LHCN-M2 (cell line): ENCODE results near the gene ORM1. TPM values are rescaled to one million over a fixed set of nuclear protein-coding genes. Genes with fewer than 3 reads are reported as not detected.
A peak's percentile ranks its signal among the peaks of the same experiment; 100 is the strongest.

Experiments
- DNase-seq: peaks from one replicate; pipeline ENCODE4 v3.0.0-alpha.2; 2012; ENCODE audit warnings: low read depth
- total RNA-seq: library from RNA; depleted of rRNA; stranded (reverse); fragments of >200 nt; gene quantifications from 2 replicates; pipeline ENCODE4 v1.2.3, GENCODE V29; 2014

Gene ORM1
- total RNA-seq, 1 experiment from 2014 or later, result not detected

- no peak for DNase-seq
Measured at GRCh38 chr9:114287001-114287762, 35.7 kb upstream of the ORM1 start.

GRCh38 chr9:114287763-114288192, 35.1 kb upstream of the ORM1 start:
- no peak for DNase-seq

- no peak for DNase-seq
Measured at GRCh38 chr9:114288193-114289091, 34.5 kb upstream of the ORM1 start.

- DNase-seq, result no peak
Measured at GRCh38 chr9:114289106-114289505, 33.8 kb upstream of the ORM1 start.

- no peak for DNase-seq
Measured at GRCh38 chr9:114289571-114290481, 33.1 kb upstream of the ORM1 start.

DNA sequence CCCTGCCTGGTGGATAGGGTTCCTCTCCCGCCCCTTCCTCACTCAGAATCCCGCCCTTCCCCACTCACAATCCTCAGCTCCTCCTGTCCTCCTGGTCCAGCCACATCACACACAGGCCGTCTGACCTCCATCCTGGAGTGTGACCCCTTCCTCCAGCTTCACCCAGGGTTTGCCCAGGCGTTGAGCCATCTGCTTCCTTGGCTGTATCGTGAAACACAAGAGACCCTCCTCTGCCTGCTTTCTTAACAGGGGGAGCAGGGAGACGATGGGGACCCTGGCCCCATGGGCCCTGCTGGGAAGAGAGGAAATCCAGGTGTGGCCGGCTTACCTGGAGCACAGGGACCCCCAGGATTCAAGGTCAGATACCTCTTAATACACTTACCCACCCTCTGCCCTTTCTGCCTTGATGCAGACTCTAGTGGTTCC, 32.3 kb upstream of the ORM1 start:
- no peak for DNase-seq

GRCh38 chr9:114291064-114291474, 31.8 kb upstream of the ORM1 start:
- DNase-seq, result peak; percentile 56

DNA sequence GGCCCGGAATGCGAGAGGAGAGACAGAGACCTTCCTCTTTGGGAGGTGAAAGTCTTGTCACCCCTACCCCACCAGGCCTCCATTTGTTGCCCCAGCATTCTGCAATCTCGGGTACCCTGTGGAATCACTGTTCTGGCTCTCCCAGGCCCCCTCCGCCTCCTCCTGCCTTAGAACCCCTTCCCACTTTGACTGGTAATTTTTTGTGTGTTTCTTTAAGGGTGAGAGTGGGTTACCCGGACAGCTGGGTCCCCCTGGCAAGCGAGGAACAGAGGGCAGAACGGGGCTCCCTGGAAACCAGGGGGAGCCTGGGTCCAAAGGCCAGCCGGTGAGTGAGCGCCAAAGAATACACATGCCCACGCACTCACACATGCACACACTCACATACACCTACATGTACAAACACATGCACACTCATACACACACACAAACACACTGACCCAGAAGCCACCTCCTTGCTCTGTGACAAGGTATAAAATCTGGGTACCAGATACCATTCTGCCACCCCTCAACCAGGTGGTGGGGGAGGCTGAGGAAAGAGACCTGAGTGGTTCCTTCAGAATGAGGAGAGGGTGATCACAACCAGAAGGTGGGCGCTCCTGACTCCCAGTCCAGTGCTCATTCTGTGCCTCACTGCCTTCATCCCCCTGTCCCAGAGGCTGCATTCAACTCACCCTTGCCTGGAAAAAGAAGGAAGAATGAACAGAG, 30.9 kb upstream of the ORM1 start:
- no peak for DNase-seq

DNA sequence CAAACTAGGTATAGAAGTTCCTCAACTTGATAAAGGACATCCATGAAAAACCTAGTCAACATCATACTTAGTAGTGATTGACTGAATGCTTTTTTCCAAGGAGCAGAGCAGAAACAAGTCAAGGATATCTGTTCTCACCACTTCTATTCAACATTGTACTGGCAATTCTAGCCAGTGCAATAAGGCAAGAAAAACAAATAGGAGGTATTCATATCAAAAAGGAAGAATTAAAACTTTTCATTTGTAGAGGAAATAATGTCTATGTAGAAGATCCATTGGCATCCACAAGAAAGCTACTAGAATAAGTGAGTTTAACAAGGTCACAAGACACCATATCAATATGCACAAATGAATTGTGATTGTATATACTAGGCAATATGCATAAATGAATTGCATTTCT, 28.2 kb upstream of the ORM1 start:
- DNase-seq, result no peak

DNA sequence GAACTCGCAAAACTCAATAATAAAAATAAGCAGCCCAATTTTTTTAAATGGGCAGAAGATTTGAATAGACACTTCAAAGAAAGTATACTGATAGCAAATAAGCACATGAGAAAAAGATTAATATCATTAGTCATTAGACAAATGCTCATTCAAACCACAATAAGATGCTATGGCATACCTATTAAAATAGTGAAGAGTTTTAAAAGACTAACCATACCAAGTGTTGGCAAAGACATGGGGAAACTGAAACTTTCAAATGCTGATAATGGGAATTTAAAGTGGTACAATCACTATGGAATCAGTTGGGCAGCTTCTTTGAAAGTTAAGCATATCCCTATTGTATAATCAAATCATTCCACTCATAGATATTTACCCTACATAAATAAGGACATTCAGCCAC, 26.6 kb upstream of the ORM1 start:
- DNase-seq, result no peak

DNA sequence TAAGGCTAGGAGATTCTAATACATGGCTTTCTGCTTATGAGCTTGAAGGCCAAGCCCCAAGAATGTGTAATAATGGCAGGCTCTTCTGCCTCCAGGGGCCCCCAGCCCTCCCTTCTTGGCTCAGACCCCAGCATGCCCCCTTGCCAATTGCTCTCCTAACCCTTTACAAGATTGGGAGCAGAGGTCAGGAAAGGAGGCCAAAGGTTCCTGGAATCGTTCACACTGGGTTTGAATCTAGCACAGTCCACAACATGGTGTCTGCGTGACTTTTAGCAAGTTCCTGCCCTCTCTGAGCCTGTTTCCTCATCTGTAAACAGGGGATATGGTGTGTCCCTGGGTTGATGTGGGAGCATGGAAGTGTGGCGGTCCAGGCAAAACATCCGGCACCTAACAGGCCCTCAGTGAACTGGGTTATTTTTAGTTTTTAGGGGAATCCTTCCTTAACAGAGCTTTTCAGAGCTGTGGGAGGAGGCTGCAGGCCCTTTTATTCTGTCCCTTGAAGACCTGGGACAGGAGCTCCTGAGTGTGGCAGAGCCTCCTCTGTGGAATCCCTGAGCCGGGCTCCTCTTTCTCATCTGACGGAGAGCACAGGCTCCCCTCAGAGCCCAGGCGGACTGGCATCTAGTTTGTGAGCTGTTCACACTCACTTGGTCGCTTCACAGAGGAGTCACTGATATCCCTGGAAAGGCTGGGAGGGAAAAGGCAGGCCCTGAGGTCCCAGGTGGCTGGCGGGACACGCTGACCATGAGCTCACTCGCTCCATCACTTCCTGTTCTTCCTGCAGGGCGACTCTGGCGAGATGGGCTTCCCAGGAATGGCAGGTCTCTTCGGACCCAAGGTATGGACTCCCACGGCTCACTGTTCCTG, 23.4 kb upstream of the ORM1 start:
- DNase-seq, result no peak

DNA sequence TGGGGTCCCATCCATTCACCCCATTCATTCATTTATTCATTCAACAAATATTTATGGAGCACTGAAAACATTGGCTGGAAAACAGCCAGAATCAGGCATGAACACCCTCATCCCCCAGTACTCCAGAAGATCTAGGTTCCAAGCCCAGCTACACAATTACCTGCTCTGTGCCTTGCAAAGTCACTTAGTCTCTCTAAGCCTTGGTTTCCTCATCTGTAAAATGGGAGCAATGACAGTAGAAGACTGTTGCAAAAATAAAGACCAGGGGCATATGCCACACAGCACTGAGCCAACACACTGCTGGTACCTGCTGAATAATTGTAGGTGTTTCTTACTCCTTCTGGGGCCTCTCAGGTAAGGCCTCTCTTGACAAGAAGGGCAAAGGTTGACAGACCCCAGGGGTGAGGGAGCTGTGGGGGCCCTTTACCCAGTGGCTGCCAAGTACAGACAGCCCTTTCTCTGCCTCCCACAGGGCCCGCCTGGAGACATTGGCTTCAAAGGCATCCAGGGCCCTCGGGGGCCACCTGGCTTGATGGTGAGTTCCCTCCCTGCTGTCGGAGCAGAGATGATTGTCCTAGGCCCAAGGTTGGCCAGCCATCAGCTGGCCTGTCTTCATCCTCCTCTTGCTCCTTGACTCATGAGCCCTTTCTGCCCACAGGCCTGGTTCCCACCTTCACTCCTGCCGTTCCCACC, 22.6 kb upstream of the ORM1 start:
- no peak for DNase-seq

DNA sequence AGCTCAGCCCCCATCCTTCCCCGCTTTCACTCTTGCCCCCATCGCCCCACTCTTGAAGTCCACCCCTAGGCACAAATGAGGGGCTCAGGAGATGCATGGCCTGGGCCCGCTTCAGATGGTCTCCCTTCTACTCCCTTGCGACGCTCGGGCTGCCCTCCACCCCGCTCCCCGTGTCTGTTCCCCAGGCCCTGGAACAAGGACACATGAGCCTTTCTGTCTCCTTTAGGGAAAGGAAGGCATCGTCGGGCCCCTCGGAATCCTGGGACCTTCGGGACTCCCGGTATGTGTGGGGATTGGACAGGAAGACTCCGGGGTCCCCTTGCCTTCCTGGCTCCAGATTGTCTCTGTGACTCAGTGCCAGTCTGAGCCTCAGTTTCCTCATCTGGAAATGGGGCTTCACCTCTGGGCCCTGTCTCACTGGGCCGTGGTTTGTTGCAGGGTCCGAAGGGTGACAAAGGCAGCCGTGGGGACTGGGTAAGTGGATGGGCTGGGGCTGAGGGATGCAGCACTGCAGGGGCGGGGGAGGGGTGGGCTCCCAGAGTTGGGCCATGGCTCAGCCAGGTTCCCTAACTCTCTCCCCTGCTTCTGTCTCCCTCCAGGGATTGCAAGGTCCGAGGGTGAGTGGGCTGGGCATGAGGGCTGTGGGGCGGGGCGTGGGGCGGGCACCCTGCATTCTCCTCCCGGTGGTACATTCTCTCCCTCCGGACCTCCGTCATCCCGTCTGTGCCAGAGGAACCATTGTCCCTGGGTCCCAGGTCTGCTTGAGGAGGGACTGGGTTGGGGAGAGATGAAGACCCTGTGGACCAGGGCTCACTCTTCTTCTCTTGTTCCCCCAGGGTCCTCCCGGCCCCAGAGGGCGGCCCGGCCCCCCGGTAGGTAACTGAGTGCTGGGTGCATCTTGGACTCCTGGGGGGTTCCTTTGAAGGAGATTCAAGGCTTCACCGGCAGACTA, 21.8 kb upstream of the ORM1 start:
- no peak for DNase-seq

- no peak for DNase-seq
Measured at GRCh38 chr9:114301798-114302565, 20.9 kb upstream of the ORM1 start.

DNA sequence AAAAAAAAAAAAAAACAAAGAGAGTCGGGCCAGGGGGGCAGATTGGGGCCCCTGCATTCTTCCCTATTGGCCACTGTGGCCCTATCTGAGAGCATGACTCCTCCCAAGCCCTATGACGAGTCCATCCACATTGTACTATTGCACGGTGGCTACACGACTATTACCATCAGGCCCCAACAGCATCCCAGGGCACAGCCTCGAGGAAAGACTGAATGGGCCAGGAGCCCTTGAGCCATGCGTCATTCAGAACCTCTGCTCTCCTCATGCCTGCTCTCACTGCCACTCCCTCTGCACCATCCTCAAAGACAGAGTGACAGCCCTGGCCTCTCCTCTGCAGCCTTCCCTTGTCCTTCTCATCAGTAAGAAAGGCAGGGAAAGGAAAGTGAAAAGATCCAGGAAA, 20.2 kb upstream of the ORM1 start:
- DNase-seq, result no peak

- no peak for DNase-seq
Measured at GRCh38 chr9:114303571-114303970, 19.3 kb upstream of the ORM1 start.

- DNase-seq, result no peak
Measured at GRCh38 chr9:114303977-114304376, 18.9 kb upstream of the ORM1 start.
